SK-N-SH treated with all-trans-retinoic acid at 6 μM for 48 hours (cell line): ENCODE results near the gene PIK3C2B.

Source experiments
- ARNTL ChIP-seq: fragments of 450-650 bp; formaldehyde crosslinking; IDR thresholded peaks from 2 replicates; pipeline ENCODE4 v1.5.0; 2020; ENCODE audit warnings: low read depth, mild to moderate bottlenecking, moderate library complexity, borderline replicate concordance
- BACH2 ChIP-seq: fragments of 250-450 bp; sonication (Bioruptor Pico); IDR thresholded peaks from 2 replicates; pipeline ENCODE4 v1.9.0; 2021; ENCODE audit warnings: mild to moderate bottlenecking, borderline replicate concordance
- CREB5 ChIP-seq: fragments of 250-450 bp; sonication (Bioruptor Pico); IDR thresholded peaks from 2 replicates; pipeline ENCODE4 v1.5.1; 2020; ENCODE audit warnings: low read depth, mild to moderate bottlenecking, moderate library complexity
- ESRRG ChIP-seq: fragments of 250-450 bp; sonication (Bioruptor Pico); IDR thresholded peaks from 2 replicates; pipeline ENCODE4 v1.6.1; 2021; ENCODE audit warnings: mild to moderate bottlenecking
- RARB ChIP-seq: fragments of 250-450 bp; sonication (Bioruptor Pico); IDR thresholded peaks from 2 replicates; pipeline ENCODE4 v1.8.0; 2021; ENCODE audit warnings: mild to moderate bottlenecking, moderate library complexity
- TOX ChIP-seq: fragments of 250-450 bp; sonication (Bioruptor Pico); IDR thresholded peaks from 2 replicates; pipeline ENCODE4 v1.8.0; 2021; ENCODE audit warnings: mild to moderate bottlenecking, moderate library complexity, borderline replicate concordance
- ZC3H10 ChIP-seq: fragments of 250-450 bp; sonication (Bioruptor Pico); IDR thresholded peaks from 2 replicates; pipeline ENCODE4 v1.5.1; 2021; ENCODE audit warnings: mild to moderate bottlenecking, moderate library complexity
- ZFP3 ChIP-seq: fragments of 250-450 bp; sonication (Bioruptor Pico); IDR thresholded peaks from 2 replicates; pipeline ENCODE4 v1.5.0; 2020; ENCODE audit warnings: mild to moderate bottlenecking, moderate library complexity
- ZFP30 ChIP-seq: fragments of 450-650 bp; formaldehyde crosslinking; IDR thresholded peaks from 2 replicates; pipeline ENCODE4 v1.5.0; 2022; ENCODE audit warnings: mild to moderate bottlenecking, moderate library complexity
- ZNF565 ChIP-seq: fragments of 450-650 bp; formaldehyde crosslinking; conservative IDR thresholded peaks from 2 replicates; pipeline ENCODE4 v1.5.0; 2020; ENCODE audit warnings: low read depth, mild to moderate bottlenecking, moderate library complexity
- ZNF8 ChIP-seq: fragments of 450-650 bp; formaldehyde crosslinking; IDR thresholded peaks from 2 replicates; pipeline ENCODE4 v1.5.0; 2020; ENCODE audit warnings: mild to moderate bottlenecking, moderate library complexity
- TF ChIP-seq, protein P1 (sequence below): fragments of 250-450 bp; sonication (Bioruptor Pico); IDR thresholded peaks from 2 replicates; pipeline ENCODE4 v1.5.1; 2021; ENCODE audit warnings: mild to moderate bottlenecking, moderate library complexity
- TF ChIP-seq, protein P2 (sequence below): fragments of 250-450 bp; sonication (Bioruptor Pico); IDR thresholded peaks from 2 replicates; pipeline ENCODE4 v1.5.0; 2020; ENCODE audit warnings: mild to moderate bottlenecking, moderate library complexity

GRCh38 chr1:204524986-204525385 lies 30.4 kb upstream of the PIK3C2B start:
- no peak for TF ChIP-seq RARB
- TF ChIP-seq BACH2 (CRISPR knock-in tag) = no peak
- TF ChIP-seq ARNTL (CRISPR knock-in tag) = no peak
- no peak for TF ChIP-seq CREB5
- TF ChIP-seq, protein P1, sequence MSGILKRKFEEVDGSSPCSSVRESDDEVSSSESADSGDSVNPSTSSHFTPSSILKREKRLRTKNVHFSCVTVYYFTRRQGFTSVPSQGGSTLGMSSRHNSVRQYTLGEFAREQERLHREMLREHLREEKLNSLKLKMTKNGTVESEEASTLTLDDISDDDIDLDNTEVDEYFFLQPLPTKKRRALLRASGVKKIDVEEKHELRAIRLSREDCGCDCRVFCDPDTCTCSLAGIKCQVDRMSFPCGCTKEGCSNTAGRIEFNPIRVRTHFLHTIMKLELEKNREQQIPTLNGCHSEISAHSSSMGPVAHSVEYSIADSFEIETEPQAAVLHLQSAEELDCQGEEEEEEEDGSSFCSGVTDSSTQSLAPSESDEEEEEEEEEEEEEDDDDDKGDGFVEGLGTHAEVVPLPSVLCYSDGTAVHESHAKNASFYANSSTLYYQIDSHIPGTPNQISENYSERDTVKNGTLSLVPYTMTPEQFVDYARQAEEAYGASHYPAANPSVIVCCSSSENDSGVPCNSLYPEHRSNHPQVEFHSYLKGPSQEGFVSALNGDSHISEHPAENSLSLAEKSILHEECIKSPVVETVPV (CRISPR knock-in tag) = no peak
- no peak for TF ChIP-seq TOX (CRISPR knock-in tag)
- no peak for TF ChIP-seq ESRRG (CRISPR knock-in tag)
- no peak for TF ChIP-seq ZNF8 (CRISPR knock-in tag)
- TF ChIP-seq ZFP30 (CRISPR knock-in tag) = no peak
- no peak for TF ChIP-seq ZNF565 (CRISPR knock-in tag)
- no peak for TF ChIP-seq ZFP3 (CRISPR knock-in tag)
- TF ChIP-seq ZC3H10 (CRISPR knock-in tag) = no peak
- TF ChIP-seq, protein P2, sequence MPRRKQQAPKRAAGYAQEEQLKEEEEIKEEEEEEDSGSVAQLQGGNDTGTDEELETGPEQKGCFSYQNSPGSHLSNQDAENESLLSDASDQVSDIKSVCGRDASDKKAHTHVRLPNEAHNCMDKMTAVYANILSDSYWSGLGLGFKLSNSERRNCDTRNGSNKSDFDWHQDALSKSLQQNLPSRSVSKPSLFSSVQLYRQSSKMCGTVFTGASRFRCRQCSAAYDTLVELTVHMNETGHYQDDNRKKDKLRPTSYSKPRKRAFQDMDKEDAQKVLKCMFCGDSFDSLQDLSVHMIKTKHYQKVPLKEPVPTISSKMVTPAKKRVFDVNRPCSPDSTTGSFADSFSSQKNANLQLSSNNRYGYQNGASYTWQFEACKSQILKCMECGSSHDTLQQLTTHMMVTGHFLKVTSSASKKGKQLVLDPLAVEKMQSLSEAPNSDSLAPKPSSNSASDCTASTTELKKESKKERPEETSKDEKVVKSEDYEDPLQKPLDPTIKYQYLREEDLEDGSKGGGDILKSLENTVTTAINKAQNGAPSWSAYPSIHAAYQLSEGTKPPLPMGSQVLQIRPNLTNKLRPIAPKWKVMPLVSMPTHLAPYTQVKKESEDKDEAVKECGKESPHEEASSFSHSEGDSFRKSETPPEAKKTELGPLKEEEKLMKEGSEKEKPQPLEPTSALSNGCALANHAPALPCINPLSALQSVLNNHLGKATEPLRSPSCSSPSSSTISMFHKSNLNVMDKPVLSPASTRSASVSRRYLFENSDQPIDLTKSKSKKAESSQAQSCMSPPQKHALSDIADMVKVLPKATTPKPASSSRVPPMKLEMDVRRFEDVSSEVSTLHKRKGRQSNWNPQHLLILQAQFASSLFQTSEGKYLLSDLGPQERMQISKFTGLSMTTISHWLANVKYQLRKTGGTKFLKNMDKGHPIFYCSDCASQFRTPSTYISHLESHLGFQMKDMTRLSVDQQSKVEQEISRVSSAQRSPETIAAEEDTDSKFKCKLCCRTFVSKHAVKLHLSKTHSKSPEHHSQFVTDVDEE (CRISPR knock-in tag) = no peak
